Kidney (tissue), 14 donors: Measurements from ENCODE around the gene DQX1. TPM values are rescaled to one million over a fixed set of nuclear protein-coding genes. Genes with fewer than 3 reads are reported as not detected.
"Not testable (repeated sequence)": the region's sequence is repeated elsewhere in the genome, so short reads cannot be mapped to it uniquely, and the experiment has no call there.

ENCODE experiments used
- DNase-seq, 5 donors: peaks; one replicate each; pipeline ENCODE4 v3.0.0-alpha.2; 2013 to 2020
- FAIRE-seq: peaks from 2 replicates; lab custom pipeline; 2012; peaks lifted over from hg19 to GRCh38; lab: Jason Lieb, UNC
- H3K27ac ChIP-seq, 2 donors: one replicate each; pipeline ENCODE4 v1.7.0; 2013; ENCODE audit warnings: low read depth in 2 of 2, low read length in 2 of 2, inconsistent platforms in 1 of 2
- H3K27me3 ChIP-seq: one replicate; pipeline ENCODE4 v1.7.1; 2013; ENCODE audit warnings: low read length, inconsistent platforms; ENCODE audit not compliant: control insufficient read depth, insufficient read depth
- H3K36me3 ChIP-seq, 3 donors: one replicate each; pipeline versions ENCODE4 v1.7.0 to v1.7.1; 2013; ENCODE audit warnings: low read length in 3 of 3, control low read depth in 1 of 3, inconsistent platforms in 1 of 3; ENCODE audit not compliant: insufficient read depth in 3 of 3, control insufficient read depth in 2 of 3
- H3K4me1 ChIP-seq, 3 donors: one replicate each; pipeline versions ENCODE4 v1.7.0 to v1.7.1; 2013; ENCODE audit warnings: low read length in 3 of 3, inconsistent platforms in 1 of 3, low read depth in 1 of 3; ENCODE audit not compliant: control insufficient read depth in 2 of 3, insufficient read depth in 2 of 3
- H3K4me3 ChIP-seq, 3 donors: one replicate each; pipeline versions ENCODE4 v1.7.0 to v1.8.1; 2013; ENCODE audit warnings: low read length in 3 of 3, control low read depth in 1 of 3, inconsistent platforms in 1 of 3
- H3K9ac ChIP-seq, 3 donors: one replicate each; pipeline versions ENCODE4 v1.7.0 to v1.7.1; 2013; ENCODE audit warnings: low read length in 3 of 3, control low read depth in 1 of 3, inconsistent platforms in 1 of 3
- H3K9me3 ChIP-seq, 3 donors: one replicate each; pipeline versions ENCODE4 v1.7.0 to v1.7.1; 2013; ENCODE audit warnings: low read length in 3 of 3, control low read depth in 1 of 3, inconsistent platforms in 1 of 3; ENCODE audit not compliant: control insufficient read depth in 2 of 3, insufficient read depth in 1 of 3
- intact Hi-C: fragments of 100-400 bp; cut with DNase I; formaldehyde crosslinking; loops from one replicate; pipeline ENCODE4 v1.11.1; 2022
- polyA plus RNA-seq: library from polyadenylated mRNA; stranded (reverse); fragments of 350-450 nt; fragmentation: Illumina TruSeq; extraction: RNeasy Lipid Tissue Mini Kit (QIAGEN cat#74804); gene quantifications from one replicate; pipeline ENCODE4 v1.2.3, GENCODE V29; 2014; ENCODE audit warnings: low read depth, low replicate concordance; ENCODE audit not compliant: insufficient read depth
- total RNA-seq: library from RNA; stranded (reverse); fragmentation: NEBNext Ultra II Directional; extraction: Animal tissue kit (Norgen Biotek cat#: 25700); gene quantifications from one replicate; pipeline ENCODE4 v1.2.1, GENCODE V29; 2021
- TF ChIP-seq, protein P1 (sequence below): IDR thresholded peaks from 3 replicates; pipeline ENCODE4 v1.5.1; 2012; ENCODE audit warnings: mild to moderate bottlenecking, moderate library complexity, borderline replicate concordance; ENCODE audit not compliant: insufficient read depth; ENCODE audit errors: extremely low read depth
- donor health status: control.
- donor health status: control.
- donor health status: control.
- donor health status: control.
- donor health status: control.
- donor health status: DM: yes; HTN: yes; CAD: no.
- donor health status: Normal renal cell carcinoma (clear cell type).

The DQX1 gene
- total and polyA plus RNA-seq, 2 donors from 2014 or later, result not detected

- FAIRE-seq (no peak), DNase-seq (no peak)
- Histone ChIP-seq H3K4me3 (no peak overlapping the region), H3K27ac (no peak overlapping the region), H3K9me3 (no peaks in the 10 kb centered on the region), H3K36me3 (no peaks in the 10 kb centered on the region), H3K9ac (no peak overlapping the region), H3K4me1 (no peaks in the 10 kb centered on the region), H3K27me3 (no peaks in the 10 kb centered on the region)
- TF ChIP-seq, protein P1, sequence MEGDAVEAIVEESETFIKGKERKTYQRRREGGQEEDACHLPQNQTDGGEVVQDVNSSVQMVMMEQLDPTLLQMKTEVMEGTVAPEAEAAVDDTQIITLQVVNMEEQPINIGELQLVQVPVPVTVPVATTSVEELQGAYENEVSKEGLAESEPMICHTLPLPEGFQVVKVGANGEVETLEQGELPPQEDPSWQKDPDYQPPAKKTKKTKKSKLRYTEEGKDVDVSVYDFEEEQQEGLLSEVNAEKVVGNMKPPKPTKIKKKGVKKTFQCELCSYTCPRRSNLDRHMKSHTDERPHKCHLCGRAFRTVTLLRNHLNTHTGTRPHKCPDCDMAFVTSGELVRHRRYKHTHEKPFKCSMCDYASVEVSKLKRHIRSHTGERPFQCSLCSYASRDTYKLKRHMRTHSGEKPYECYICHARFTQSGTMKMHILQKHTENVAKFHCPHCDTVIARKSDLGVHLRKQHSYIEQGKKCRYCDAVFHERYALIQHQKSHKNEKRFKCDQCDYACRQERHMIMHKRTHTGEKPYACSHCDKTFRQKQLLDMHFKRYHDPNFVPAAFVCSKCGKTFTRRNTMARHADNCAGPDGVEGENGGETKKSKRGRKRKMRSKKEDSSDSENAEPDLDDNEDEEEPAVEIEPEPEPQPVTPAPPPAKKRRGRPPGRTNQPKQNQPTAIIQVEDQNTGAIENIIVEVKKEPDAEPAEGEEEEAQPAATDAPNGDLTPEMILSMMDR, result no peak
- intact Hi-C loops, result no loop called here
Observed at GRCh38 chr2:74562126-74562775, 36.2 kb upstream of the DQX1 start.

DNA sequence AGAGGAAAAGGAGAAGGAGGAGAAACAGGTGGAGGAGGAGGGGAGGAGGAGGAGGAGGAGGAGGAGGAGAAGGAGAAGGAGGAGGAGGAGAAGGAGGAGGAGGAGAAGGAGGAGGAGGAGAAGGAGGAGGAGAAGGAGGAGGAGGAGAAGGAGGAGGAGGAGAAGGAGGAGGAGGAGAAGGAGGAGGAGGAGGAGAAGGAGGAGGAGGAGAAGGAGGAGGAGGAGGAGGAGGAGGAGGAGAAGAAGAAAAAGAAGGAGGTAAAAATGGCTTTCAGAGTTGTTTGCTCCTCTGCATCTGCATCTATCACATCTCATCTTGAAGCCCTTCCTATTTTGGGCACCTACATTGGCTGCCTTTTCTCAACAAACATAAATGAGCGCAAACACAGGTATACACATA, 35.0 kb upstream of the DQX1 start:
- FAIRE-seq, H3K27ac ChIP-seq, H3K4me1 ChIP-seq, H3K36me3 ChIP-seq, intact Hi-C loops, H3K9ac ChIP-seq, DNase-seq, H3K9me3 ChIP-seq, H3K27me3 ChIP-seq, H3K4me3 ChIP-seq: not testable (repeated sequence)

DNA sequence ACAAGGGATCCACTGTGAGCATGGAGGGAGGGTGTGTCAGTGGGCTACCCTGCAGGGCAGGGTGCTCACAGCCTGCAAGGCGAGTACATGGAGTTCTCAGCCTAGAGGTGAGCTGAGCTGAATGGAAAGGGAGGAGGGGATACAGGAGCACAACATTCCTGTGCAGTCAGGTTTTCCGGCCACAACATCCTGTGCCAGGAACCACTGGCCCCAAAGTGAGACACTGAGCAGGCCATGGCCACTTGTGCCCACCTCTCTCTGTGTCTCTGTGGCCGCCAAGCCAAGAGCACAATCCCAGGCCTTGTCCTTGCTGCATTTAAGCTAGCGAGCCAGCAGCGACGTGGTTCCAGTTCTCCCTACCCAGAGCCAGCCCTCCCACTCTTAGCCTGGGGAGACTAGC, 34.6 kb upstream of the DQX1 start:
- Histone ChIP-seq H3K4me3 (no peak overlapping the region), H3K9ac (no peak overlapping the region), H3K27me3 (no peaks in the 10 kb centered on the region), H3K36me3 (no peaks in the 10 kb centered on the region), H3K27ac (no peak overlapping the region), H3K4me1 (no peaks in the 10 kb centered on the region), H3K9me3 (no peaks in the 10 kb centered on the region)
- TF ChIP-seq, protein P1, result no peak
- intact Hi-C loops, result no loop called here
- no peak for DNase-seq
- no peak for FAIRE-seq

DNA sequence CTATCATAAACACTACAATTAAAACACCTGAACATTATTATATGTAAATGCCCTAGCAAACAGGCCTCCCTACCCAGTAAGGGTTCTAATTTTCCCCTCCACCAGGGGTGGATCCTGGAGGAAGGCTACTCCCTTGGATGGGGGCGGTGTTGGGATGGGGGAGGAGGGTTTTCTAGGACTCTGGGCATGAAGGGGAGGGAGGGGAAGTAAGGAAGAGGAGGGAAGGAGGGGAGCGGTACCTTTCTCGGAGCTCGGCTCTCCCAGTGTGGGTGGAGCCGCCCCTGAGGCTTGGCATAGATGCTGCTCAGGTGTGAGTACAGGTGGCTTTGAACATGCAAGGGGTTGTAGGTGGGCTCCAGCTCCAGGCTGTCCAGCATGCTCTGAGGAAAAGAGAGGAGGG, 33.9 kb upstream of the DQX1 start:
- H3K27me3 ChIP-seq, result no peaks in the 10 kb centered on the region
- FAIRE-seq, result no peak
- intact Hi-C loops, result no loop called here

More for the DNA sequence above, 33.9 kb upstream of the DQX1 start:
- H3K4me1 ChIP-seq, result no peaks in the 10 kb centered on the region
- no peak overlapping the region for H3K27ac ChIP-seq
- no peak overlapping the region for H3K9ac ChIP-seq
- TF ChIP-seq, protein P1, result no peak
- H3K4me3 ChIP-seq, result no peak overlapping the region
- no peak for DNase-seq
- H3K36me3 ChIP-seq, result no peaks in the 10 kb centered on the region
- H3K9me3 ChIP-seq, result no peaks in the 10 kb centered on the region
